Measurements from ENCODE around the gene SH2D4B.

Gene SH2D4B

DNA sequence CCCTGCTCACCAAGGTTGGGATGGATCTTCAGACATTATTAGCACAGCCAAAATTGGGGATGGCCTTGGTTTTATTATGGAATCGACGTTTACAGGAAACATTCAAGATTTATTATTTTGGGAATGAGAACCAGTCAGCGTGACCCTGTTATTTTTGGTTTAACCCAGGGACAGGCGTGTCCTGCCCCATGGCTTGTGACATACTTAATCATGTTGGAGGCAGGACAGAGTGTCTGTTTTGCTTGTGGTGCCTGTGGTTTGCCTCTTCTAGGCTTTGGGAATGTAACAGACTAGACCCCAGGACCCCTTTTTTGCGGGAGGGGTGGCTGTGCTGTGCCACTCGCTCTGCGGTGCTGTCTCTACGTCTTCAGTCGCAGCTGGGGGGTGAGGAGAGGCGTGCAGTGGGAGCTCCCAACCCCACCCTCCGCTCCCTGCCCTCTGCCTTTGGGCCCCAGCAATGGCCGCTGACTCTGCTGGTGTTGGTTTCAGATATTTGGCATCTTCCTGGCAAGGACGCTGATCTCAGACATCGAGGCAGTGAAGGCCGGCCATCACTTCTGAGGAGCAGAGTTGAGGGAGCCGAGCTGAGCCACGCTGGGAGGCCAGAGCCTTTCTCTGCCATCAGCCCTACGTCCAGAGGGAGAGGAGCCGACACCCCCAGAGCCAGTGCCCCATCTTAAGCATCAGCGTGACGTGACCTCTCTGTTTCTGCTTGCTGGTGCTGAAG is 20.1 kb upstream of the SH2D4B start:
- TF ChIP-seq, protein P1, sequence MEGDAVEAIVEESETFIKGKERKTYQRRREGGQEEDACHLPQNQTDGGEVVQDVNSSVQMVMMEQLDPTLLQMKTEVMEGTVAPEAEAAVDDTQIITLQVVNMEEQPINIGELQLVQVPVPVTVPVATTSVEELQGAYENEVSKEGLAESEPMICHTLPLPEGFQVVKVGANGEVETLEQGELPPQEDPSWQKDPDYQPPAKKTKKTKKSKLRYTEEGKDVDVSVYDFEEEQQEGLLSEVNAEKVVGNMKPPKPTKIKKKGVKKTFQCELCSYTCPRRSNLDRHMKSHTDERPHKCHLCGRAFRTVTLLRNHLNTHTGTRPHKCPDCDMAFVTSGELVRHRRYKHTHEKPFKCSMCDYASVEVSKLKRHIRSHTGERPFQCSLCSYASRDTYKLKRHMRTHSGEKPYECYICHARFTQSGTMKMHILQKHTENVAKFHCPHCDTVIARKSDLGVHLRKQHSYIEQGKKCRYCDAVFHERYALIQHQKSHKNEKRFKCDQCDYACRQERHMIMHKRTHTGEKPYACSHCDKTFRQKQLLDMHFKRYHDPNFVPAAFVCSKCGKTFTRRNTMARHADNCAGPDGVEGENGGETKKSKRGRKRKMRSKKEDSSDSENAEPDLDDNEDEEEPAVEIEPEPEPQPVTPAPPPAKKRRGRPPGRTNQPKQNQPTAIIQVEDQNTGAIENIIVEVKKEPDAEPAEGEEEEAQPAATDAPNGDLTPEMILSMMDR (IDR thresholded peaks at IDR 0.05) = no peak

DNA sequence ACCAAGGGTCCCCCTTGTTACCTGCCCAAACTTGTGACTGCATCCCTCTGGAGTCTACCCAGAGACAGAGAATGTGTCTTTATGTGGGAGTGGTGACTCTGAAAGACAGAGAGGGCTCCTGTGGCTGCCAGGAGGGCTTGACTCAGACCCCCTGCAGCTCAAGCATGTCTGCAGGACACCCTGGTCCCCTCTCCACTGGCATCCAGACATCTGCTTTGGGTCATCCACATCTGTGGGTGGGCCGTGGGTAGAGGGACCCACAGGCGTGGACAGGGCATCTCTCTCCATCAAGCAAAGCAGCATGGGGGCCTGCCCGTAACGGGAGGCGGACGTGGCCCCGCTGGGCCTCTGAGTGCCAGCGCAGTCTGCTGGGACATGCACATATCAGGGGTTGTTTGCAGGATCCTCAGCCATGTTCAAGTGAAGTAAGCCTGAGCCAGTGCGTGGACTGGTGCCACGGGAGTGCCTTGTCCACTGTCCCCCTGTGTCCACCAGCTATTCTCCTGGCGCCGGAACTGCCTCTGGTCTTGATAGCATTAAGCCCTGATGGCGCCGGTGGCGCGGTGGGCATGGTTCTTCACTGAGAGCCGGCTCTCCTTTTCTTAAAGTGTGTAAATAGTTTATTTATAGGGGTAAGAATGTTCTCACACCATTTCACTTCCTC is 19.4 kb upstream of the SH2D4B start:
- TF ChIP-seq, protein P1 (IDR thresholded peaks at IDR 0.05) = no peak

DNA sequence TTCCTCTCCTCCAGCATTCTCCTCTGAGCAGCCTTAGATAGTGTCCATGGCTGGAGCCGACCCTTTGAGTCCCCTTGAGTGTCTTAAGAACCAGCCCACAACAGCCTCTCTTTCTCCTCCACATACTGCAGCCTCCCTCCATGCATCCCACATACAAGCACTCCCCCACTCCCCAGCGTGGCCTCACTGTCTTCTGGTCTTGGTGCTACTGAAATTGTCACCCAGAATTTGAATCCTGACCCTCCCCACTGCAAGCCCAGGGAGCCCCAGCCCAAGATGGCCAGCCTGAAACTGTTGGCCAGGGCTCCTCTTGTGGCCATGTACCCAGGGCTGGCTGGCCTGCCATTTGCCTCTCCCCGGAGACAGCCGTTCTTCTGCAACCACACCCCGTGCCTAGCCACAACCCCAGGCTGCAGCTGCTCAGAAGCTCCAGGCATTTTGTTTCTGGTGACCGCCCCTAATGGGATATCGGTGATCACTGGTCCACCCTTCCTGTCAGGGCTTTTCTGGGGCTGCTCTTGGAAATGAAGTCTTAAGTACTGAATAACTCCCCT is 18.8 kb upstream of the SH2D4B start:
- TF ChIP-seq, protein P1 (IDR thresholded peaks at IDR 0.05) = no peak

DNA sequence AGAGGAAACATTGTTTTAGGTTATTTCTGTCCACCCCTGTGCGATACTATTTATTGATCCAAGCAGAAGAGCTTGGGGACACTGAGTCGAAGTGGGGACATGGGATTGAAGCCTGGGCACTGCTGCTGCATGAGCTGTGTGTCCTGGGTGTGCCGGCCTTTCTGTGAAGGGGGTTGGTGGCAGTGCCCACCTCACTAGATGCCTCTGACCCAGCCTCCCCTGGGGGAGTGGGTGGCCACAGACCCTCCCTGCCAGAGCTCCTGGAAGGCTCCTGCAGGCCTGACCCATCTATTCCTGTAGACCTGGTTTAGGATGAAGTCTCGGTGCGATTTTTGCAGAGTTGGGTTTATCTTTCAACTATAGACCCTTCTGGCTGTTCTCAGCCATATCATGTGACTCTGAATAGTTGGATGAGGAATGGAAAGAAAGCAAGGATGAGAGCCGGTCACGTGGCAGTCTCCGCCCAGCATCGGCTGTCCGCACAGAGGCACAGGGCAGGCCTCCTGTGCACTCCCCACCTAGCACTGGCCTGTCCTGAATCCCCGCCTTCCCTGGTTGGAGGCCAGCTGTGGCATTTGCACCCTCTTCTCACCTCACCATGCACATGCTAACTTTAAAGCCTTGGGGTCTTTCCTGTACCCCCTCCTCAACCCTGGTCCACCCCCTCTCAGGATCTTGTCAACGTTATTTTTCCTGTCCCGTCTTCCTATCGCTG is 17.6 kb upstream of the SH2D4B start:
- TF ChIP-seq, protein P1 (IDR thresholded peaks at IDR 0.05) = no peak

DNA sequence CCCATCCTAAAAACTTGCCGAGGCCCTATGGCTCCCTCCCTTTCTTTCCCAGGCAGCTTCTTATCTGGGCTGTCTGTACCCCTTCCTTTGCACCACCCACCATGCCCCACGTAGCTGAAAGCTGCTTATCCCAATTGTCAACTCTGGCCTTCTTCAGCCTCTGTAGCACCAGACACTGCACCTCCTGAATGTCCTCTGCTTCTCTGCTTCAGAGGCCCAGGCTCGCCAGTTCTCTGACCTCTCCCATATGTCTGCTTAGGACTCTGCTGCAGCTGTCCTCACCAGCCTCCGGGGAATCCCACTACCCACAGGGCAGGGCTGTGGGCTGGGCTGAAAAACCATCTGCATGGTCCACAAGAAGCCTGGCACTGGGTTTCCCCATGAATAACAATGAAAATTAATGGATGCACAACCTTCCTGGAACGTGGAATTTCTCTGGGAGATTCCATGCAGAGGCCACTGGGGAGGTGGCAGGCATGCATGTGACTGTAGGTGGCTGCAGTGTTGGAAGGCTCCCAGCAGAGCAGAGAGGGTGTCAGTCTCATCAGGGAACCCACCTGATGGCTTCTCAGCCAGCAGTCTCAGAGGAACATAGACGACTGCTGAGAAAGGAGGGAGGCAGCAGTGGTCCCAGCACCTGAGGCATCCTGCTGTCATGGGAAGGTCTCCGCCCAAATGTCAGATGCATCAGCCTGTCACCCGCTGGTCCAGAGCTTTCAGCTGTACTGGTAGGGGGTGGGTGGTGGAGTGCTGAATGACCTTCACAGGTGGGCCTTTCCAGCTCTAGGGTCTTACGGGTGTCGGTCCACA is 16.8 kb upstream of the SH2D4B start:
- TF ChIP-seq, protein P1 (IDR thresholded peaks at IDR 0.05) = no peak

DNA sequence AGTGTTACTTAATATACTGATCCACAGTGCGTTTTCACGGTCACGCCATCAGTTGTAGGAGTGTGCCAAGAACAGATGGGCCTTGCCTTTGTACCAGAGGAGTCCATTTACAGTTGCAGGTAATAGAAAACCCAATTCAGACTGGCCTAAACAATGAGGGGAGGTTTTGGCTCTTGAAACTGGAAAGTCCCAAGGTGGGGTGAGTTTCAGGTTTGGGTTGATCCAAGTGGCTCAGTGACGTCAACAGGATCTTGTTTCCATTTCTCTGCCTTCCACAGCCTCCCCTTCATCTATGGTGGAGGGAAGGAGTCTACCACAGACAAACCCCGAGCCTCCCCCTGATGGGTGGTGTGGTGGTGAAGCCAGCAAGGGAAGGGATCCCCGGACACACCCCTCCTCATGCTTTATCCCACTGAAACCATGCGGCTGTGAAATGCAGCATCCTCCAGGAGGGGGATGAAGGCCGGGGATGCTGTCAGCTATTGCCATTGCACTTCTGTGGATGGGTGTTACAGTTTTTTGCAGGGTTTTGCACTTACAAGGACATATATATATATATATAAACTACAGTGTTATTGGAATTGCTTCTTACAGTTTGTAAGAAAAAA is 14.8 kb upstream of the SH2D4B start:
- TF ChIP-seq, protein P1 (IDR thresholded peaks at IDR 0.05) = no peak
